Measurements from ENCODE around the gene PARP1.

GRCh38 chr1:226419284-226420029 is 11.6 kb upstream of the PARP1 start:
- TF ChIP-seq CTCF (IDR thresholded peaks at IDR 0.05) (no peak), EZH2 (IDR thresholded peaks at IDR 0.05) (no peak)

Measured in neural progenitor cell (in vitro differentiated cells).